Measurements from ENCODE around the gene ASTN2.

- TF ChIP-seq CTCF (IDR thresholded peaks at IDR 0.05; ENCODE audit: insufficient read depth, low read depth, low read length) (no peak), EZH2 (IDR thresholded peaks at IDR 0.05; ENCODE audit: insufficient read depth, low read length) (no peak)
These were observed 293.5 kb downstream of the ASTN2 start for GRCh38 chr9:117121316-117121715.
